Measurements from ENCODE around the gene CHGA. TPM values are rescaled to one million over a fixed set of nuclear protein-coding genes. Genes with fewer than 3 reads are reported as not detected.

The CHGA gene
- total RNA-seq, 1 experiment from 2014 or later = 0.17 TPM

DNA sequence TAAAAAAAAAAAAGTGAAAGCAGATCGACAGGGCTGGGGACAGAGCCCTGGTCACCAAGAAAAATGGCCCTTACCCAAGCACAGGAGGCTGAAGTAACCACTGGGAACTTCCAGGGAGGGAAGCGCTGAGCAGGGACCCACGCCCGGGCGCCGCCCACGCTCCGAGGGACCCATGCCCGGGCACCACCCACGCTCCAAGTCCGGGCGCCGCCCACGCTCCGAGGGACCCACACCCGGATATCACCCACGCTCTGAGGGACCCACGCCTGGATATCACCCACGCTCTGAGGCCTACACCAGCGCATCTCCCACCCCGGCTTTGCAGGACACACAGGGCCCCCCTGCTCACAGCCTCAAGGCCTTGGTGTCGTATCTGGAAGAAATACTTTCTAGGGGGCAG is 25.7 kb downstream of the CHGA start:
- no peak overlapping the region for H3K4me3 Mint-ChIP-seq (ENCODE audit: low read depth, unreplicated experiment)
- intact Hi-C loops (cut with micrococcal nuclease; ENCODE audit: unreplicated experiment) = loop anchor here (5.0 kb wide), 2 partner anchors 66 to 99 kb away; no protein-coding TSS in a partner anchor

DNA sequence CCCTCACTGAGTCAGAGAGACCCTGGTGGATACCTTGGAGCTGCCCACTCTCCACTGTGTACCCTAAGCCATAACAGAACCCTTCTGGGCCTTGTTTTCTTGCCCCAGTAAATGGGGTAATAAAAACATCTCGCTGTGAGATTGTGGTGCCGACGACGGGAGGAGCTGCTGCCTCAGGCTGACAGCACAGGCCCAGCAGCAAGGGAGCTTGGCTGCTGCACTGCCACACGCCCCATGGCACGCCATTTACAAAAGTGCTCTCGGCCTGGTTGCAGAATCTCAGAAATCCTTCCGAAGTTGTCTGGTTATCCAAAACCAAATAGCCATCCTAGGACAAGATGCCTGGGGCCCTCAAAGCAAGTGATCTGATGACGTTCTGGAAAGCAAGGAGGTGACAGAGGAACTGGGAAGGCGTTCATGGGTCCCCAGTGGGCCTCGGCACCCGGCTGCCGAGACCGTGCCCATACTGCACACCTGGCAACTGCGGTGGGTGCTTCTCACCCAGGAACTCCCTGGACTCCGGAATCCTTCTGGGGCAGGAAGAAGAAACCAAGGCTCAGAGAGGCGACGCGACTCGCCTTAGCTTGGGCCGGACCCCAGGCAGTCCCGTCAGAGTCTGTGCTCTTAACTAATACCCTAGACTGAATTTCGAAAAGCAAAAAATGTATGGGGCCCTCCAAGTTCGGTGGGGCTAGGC is 26.7 kb downstream of the CHGA start:
- no TSS peak for BruUV-seq (replicated peaks)
- H3K27ac Mint-ChIP-seq (ENCODE audit: unreplicated experiment) = no peak overlapping the region
- CTCF ChIA-PET = interaction anchor here (0.6 kb wide), 1 partner anchor 181 kb away, joined by 4 read pairs; no protein-coding TSS in a partner anchor

More for the DNA sequence above, 25.7 kb downstream of the CHGA start:
- no TSS peak for BruUV-seq (replicated peaks)
- H3K36me3 Mint-ChIP-seq (ENCODE audit: insufficient read depth, unreplicated experiment) = peaks cover 57% of the 10 kb centered on the region
- TF ChIP-seq, protein P1, sequence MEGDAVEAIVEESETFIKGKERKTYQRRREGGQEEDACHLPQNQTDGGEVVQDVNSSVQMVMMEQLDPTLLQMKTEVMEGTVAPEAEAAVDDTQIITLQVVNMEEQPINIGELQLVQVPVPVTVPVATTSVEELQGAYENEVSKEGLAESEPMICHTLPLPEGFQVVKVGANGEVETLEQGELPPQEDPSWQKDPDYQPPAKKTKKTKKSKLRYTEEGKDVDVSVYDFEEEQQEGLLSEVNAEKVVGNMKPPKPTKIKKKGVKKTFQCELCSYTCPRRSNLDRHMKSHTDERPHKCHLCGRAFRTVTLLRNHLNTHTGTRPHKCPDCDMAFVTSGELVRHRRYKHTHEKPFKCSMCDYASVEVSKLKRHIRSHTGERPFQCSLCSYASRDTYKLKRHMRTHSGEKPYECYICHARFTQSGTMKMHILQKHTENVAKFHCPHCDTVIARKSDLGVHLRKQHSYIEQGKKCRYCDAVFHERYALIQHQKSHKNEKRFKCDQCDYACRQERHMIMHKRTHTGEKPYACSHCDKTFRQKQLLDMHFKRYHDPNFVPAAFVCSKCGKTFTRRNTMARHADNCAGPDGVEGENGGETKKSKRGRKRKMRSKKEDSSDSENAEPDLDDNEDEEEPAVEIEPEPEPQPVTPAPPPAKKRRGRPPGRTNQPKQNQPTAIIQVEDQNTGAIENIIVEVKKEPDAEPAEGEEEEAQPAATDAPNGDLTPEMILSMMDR (IDR thresholded peaks at IDR 0.05; ENCODE audit: unreplicated experiment) = no peak
- no peaks in the 10 kb centered on the region for H3K9me3 Mint-ChIP-seq (ENCODE audit: low read depth, unreplicated experiment)
- no peak overlapping the region for H3K27ac Mint-ChIP-seq (ENCODE audit: unreplicated experiment)
- H3K27me3 Mint-ChIP-seq (ENCODE audit: unreplicated experiment) = no peaks in the 10 kb centered on the region
- H3K4me1 Mint-ChIP-seq (ENCODE audit: low read depth, unreplicated experiment) = peaks cover 16% of the 10 kb centered on the region
- CTCF ChIA-PET = no interaction called here
- DNase-seq = no peak

DNA sequence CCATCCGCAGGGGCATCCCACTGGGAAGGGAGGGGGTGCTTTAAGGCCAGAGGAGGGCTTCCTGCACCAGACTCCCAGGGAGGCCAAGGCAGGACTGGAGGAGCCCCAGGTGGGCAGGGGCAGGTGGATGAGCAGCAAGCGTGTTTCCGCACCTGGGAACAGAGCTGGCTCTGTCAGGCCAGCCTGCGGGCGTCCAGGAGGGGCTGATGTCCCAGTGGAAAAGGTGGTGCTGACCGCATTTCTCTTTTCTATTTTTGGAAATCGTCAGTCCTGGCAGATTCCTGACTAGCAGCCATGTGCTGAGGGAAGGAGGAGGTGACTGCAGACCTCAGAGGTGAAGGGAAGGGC is 27.2 kb downstream of the CHGA start:
- no TSS peak for BruUV-seq (replicated peaks)

More for the DNA sequence above, 26.7 kb downstream of the CHGA start:
- H3K9me3 Mint-ChIP-seq (ENCODE audit: low read depth, unreplicated experiment) = no peaks in the 10 kb centered on the region
- peaks cover 16% of the 10 kb centered on the region for H3K4me1 Mint-ChIP-seq (ENCODE audit: low read depth, unreplicated experiment)
- DNase-seq = no peak
- H3K27me3 Mint-ChIP-seq (ENCODE audit: unreplicated experiment) = no peaks in the 10 kb centered on the region
- intact Hi-C loops (cut with micrococcal nuclease; ENCODE audit: unreplicated experiment) = loop anchor here (5.0 kb wide), 2 partner anchors 67 to 98 kb away; no protein-coding TSS in a partner anchor
- TF ChIP-seq, protein P1 (IDR thresholded peaks at IDR 0.05; ENCODE audit: unreplicated experiment) = no peak
- H3K36me3 Mint-ChIP-seq (ENCODE audit: insufficient read depth, unreplicated experiment) = peaks cover 55% of the 10 kb centered on the region
- H3K4me3 Mint-ChIP-seq (ENCODE audit: low read depth, unreplicated experiment) = no peak overlapping the region

DNA sequence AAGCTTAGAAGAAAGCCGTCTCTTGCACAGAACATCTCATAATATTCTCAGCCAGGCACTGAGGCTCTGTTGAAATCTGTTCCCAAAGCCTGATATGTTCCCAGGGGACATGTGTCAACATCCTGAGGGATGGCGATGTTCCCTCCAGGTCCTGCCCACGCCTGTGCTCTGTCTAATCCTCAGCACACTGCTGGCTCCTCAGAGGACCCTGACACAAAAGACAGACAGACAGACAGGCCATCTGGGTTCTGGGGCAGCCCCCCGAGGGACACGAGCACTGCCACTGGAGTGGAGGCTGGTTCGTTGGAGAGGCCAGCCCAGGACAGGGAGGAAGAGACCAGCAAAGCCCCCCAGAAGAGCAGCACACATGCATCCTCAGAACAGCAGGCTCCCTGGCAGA is 27.8 kb downstream of the CHGA start:
- TF ChIP-seq, protein P1 (IDR thresholded peaks at IDR 0.05; ENCODE audit: unreplicated experiment) = no peak
- H3K27ac Mint-ChIP-seq (ENCODE audit: unreplicated experiment) = no peak overlapping the region
- no TSS peak for BruUV-seq (replicated peaks)

More for the DNA sequence above, 27.2 kb downstream of the CHGA start:
- CTCF ChIA-PET = no interaction called here
- intact Hi-C loops (cut with micrococcal nuclease; ENCODE audit: unreplicated experiment) = no loop called here
- Mint-ChIP-seq H3K27ac (ENCODE audit: unreplicated experiment) (no peak overlapping the region), H3K4me1 (ENCODE audit: low read depth, unreplicated experiment) (peaks cover 16% of the 10 kb centered on the region), H3K9me3 (ENCODE audit: low read depth, unreplicated experiment) (no peaks in the 10 kb centered on the region), H3K4me3 (ENCODE audit: low read depth, unreplicated experiment) (no peak overlapping the region), H3K36me3 (ENCODE audit: insufficient read depth, unreplicated experiment) (peaks cover 50% of the 10 kb centered on the region), H3K27me3 (ENCODE audit: unreplicated experiment) (no peaks in the 10 kb centered on the region)
- DNase-seq = no peak
- TF ChIP-seq, protein P1 (IDR thresholded peaks at IDR 0.05; ENCODE audit: unreplicated experiment) = no peak

More for the DNA sequence above, 27.8 kb downstream of the CHGA start:
- no peak for DNase-seq
- Mint-ChIP-seq H3K36me3 (ENCODE audit: insufficient read depth, unreplicated experiment) (peaks cover 49% of the 10 kb centered on the region), H3K27me3 (ENCODE audit: unreplicated experiment) (no peaks in the 10 kb centered on the region), H3K4me1 (ENCODE audit: low read depth, unreplicated experiment) (peaks cover 16% of the 10 kb centered on the region), H3K9me3 (ENCODE audit: low read depth, unreplicated experiment) (no peaks in the 10 kb centered on the region), H3K4me3 (ENCODE audit: low read depth, unreplicated experiment) (no peak overlapping the region)
- CTCF ChIA-PET = no interaction called here
- intact Hi-C loops (cut with micrococcal nuclease; ENCODE audit: unreplicated experiment) = no loop called here
